Loucy (cell line): Measurements from ENCODE around the gene CRTC1.

Source experiments
- EZH2phosphoT487 ChIP-seq: fragments of 200-600 bp; IDR thresholded peaks from 2 replicates; pipeline ENCODE4 v1.6.1; 2018; ENCODE audit warnings: antibody characterized with exemption, mild to moderate bottlenecking, moderate library complexity, borderline replicate concordance
- TF ChIP-seq, protein P1 (sequence below): fragments of 200-600 bp; sonication (generic); conservative IDR thresholded peaks from 2 replicates; pipeline ENCODE4 v1.5.1; 2014; ENCODE audit warnings: mild to moderate bottlenecking, antibody characterized with exemption, low read length

DNA sequence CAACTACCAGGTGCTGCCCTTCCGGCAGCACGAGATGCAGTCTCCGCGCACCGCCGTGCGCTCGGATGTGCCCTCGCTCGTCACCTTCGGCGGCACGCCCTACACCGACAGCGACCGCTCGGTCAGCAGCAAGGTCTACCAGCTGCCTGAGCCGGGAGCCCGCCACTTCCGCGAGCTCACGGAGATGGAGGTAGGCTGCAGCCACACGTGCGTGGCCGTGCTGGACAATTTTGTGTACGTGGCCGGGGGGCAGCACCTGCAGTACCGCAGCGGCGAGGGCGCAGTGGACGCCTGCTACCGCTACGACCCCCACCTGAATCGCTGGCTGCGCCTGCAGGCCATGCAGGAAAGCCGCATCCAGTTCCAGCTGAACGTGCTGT lies 15.2 kb upstream of the CRTC1 start:
- TF ChIP-seq, protein P1, sequence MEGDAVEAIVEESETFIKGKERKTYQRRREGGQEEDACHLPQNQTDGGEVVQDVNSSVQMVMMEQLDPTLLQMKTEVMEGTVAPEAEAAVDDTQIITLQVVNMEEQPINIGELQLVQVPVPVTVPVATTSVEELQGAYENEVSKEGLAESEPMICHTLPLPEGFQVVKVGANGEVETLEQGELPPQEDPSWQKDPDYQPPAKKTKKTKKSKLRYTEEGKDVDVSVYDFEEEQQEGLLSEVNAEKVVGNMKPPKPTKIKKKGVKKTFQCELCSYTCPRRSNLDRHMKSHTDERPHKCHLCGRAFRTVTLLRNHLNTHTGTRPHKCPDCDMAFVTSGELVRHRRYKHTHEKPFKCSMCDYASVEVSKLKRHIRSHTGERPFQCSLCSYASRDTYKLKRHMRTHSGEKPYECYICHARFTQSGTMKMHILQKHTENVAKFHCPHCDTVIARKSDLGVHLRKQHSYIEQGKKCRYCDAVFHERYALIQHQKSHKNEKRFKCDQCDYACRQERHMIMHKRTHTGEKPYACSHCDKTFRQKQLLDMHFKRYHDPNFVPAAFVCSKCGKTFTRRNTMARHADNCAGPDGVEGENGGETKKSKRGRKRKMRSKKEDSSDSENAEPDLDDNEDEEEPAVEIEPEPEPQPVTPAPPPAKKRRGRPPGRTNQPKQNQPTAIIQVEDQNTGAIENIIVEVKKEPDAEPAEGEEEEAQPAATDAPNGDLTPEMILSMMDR, result no peak
- no peak for TF ChIP-seq EZH2phosphoT487
